C1 segment of cervical spinal cord (tissue), 14 donors: Measurements from ENCODE around the gene CANT1.
"Not testable (repeated sequence)": the region's sequence is repeated elsewhere in the genome, so short reads cannot be mapped to it uniquely, and the experiment has no call there.

Experiments used
- DNase-seq, 14 donors: peaks; one replicate each; lab custom pipeline; 2025; lab: John Stamatoyannopoulos, UW

CANT1 gene

DNA sequence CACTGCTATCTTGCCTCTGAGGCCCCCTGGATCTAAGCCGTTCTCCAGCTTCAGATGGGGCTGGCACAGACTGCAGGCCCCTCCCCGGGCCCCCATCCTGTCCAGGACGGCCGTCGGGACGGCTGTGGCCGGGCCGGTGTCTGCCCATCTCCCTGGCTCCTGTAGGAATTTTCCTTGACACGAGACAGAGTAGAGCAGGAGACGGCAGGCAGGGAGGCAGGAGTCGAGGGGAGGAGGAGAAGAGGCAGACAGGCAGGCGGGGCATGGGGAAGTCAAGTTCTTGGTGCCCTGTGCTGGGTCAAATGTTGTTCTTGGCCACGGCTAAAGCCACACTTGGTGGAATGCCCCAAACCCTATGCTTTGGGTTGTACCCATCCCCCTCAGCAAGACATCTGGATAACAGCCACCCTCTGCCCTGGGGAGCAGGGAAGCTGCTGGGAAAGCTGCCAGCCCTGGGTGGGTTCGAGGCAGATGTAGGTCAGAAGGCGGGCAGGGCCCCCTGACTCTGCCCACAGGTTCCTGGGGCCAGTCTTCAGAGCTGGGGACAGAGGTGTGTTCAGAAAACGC, 18.4 kb upstream of the CANT1 start:
- DNase-seq = no peak

- no peak for DNase-seq
Measured at GRCh38 chr17:79027274-79027924, 17.8 kb upstream of the CANT1 start.

DNA sequence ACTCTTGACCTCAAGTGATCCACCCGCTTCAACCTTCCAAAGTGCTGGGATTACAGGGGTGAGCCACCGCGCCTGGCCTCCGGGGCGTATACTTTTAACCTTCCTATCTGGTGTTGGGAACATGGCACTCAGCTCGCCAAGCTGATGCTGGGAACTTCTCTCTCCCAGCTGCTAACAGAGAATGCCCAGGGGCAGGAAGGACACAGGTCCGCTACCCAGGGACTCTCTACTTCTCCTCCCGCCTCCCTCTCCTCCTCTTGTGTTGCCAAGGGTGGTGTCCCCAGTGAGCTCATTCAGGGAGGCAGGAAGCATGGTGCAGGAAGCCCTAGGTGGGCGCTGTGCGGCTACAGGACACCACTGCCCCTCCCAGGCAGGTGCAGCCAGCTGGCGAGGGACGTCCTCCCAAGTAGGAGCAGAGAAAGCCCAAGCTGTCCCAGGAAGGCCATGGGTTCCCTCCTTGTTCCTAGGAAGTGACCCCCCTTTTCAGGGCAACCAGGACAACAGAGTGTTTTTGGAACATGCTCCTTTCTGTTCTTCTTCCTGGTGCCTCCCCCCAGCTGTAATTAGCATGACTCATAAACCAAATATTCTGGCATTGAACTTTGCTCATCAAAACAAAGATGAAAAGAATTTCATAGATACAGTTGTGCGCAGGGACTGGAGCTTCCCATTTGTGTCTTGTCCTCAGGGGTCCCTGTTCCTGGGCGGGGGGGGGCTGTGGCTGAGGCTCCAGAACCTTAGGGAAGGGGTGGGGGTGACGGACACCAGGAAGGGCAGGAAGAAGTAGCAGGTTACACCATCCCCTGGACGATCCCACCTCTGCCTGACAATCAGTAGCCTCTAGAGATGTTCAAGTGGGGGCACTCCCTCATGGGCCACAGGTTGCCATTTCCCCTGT, 17.1 kb upstream of the CANT1 start:
- no peak for DNase-seq

GRCh38 chr17:79024901-79025737, 15.6 kb upstream of the CANT1 start:
- DNase-seq = no peak

DNA sequence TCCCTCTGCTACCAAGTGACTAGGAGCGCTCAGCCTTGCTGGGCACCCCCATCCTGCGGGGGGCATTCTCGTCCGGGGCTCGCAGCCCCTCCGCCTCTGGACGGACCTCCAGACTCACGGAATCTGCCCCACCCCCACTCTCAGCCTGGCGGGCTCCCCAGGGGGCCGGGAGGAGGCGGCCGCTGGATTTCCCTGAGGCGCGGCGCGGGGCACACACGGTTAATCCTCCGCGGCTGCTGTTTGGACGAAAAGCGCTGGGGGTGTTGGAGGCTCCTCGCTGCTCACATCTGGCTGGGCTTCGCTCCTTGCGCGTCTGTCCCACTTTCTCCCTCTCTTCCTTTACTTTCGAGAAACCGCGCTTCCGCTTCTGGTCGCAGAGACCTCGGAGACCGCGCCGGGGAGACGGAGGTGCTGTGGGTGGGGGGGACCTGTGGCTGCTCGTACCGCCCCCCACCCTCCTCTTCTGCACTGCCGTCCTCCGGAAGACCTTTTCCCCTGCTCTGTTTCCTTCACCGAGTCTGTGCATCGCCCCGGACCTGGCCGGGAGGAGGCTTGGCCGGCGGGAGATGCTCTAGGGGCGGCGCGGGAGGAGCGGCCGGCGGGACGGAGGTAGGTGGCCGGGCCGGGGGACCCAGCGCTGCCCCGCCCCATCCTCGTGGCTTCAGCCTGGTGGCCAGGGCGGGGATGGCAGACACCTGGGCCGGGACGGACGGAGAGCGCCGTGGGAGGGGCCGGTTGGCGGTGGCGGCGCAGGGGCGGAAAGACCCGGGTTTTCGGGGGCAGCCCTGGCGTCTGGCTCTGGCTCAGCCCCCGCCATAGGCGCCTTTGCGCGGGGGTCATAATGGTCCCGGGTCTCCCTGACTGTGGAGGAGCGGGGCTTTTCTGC, 14.6 kb upstream of the CANT1 start, which contains the start of gene C1QTNF1:
C1QTNF1 (plus strand) TSS at position 284 of the 886 bp plus-strand sequence. CDS start 19,800 bp downstream, outside the sequence.
- DNase-seq = no peak

DNA sequence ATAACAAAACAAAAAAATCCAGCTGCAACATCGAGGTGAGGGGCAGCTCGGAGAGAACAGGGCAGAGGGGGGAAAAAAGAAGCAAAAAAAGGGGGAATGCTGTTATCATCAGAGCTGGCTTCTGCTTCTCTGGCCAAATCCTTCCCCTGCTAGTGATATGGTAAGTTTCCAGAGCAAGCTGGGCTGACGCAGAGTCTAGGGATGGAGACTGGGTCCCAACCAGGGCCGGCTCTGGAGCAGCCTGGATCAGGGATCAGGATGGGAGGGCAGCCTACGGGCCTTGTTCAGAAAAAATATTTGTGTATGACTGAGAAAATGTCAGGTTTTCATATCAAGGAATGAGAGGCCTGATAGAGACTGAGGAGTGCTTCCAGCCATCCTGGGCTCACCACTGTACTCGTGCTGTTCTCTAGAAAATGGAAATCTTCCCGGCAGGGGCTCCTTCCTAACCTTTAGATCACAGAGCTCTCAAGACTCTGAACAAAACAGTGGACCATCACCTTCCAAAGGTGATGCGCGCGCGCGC, 13.7 kb upstream of the CANT1 start:
- no peak for DNase-seq

- DNase-seq = no peak
Measured at GRCh38 chr17:79022507-79022991, 13.0 kb upstream of the CANT1 start.

DNA sequence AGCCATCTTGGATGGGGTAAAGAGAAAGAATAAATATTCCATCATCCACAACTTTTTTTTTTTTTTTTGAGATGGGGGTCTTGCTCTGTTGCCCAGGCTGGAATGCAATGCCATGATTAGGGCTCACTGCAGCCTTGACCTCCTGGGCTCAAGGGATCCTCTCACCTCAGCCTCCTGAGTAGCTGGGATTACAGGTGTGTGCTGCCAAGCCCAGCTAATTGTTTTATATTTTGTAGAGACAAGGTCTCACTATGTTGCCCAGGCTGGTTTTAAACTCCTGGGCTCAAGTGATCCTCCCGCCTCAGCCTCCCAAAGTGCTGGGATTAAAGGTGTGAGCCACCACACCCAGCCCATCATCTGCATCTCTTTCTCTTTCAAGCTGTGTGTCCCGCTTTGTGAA, 12.4 kb upstream of the CANT1 start:
- not testable (repeated sequence) for DNase-seq

DNA sequence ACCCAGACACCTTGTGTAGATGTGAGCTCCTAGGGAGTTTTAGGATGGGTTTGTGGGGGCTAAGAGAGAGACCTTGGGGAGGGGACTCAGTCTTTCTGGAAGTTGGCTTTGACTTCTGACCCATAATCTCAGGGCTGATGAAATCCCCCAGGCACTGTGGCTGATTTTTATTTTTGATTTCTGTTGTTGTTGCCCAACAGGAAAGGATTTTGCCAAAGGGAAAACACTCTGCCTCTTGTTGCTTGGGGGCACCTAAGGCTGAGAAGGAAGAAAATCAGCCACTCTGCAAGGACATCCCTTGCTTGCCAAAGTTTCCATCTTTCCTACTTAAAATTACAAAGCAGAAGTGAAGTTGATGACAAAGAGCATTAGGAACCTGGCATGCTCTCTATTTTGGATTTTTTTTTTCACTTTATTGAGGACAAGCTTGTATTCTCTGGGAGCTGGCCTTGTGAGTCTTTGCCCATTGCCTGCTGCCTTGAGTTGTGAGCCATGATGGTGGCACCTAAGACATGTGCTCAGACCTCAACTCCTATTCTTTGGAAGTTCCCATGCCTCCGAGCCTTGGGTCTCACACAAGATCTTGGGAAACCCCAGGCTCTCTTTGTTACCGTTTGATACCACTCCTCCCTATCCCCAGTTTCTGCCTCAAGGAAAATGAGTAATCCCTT, 11.2 kb upstream of the CANT1 start:
- DNase-seq = no peak

DNA sequence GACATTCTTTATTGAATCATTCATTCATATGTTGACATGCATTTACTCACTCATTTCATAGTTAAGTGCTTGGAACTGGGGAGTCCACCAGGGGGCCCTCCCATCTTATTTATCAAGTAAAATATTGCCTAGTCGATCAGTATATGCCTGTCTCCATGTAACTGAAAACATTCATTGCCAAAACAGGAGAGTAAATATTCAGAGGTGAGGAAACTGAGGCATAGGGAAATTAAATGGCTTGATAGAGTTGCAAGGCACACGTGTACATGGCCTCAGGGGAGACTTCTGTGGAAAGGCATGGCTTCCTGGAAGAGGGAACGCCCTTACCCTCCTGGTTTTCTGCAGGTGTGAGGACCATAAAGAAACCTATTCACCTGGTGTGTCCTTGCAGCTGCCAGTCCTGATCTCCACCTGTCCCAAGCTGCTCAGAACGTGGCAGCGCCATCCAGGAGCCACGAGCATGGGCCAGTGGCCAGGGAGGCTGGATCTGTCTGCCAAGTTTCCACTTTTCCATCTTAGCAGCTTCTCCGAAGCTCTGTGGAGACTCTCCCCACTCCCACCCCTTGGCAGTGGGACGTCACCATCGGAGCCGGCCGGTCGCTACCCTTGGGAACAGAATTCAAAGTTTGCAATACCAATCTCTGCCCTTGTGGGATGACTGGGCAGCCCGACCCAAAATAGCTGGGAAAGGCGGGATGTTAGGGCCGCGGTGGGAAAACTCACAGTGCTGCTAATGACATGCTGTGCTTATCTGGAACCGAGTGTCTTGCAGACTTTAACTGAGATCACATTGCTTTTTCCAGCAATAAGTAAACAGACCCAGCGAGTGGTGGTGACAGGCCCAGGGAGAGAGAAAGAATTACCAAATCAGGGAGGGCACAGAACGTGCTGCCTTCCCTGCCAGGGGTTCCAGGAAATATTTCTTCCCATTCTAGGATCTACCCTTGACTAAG, 10.3 kb upstream of the CANT1 start:
- peak in 1 of 14 donors; percentile 29 for DNase-seq

- no peak for DNase-seq
Measured at GRCh38 chr17:79019261-79019631, 9.7 kb upstream of the CANT1 start.

GRCh38 chr17:79018370-79018695, 8.8 kb upstream of the CANT1 start:
- DNase-seq = no peak

DNA sequence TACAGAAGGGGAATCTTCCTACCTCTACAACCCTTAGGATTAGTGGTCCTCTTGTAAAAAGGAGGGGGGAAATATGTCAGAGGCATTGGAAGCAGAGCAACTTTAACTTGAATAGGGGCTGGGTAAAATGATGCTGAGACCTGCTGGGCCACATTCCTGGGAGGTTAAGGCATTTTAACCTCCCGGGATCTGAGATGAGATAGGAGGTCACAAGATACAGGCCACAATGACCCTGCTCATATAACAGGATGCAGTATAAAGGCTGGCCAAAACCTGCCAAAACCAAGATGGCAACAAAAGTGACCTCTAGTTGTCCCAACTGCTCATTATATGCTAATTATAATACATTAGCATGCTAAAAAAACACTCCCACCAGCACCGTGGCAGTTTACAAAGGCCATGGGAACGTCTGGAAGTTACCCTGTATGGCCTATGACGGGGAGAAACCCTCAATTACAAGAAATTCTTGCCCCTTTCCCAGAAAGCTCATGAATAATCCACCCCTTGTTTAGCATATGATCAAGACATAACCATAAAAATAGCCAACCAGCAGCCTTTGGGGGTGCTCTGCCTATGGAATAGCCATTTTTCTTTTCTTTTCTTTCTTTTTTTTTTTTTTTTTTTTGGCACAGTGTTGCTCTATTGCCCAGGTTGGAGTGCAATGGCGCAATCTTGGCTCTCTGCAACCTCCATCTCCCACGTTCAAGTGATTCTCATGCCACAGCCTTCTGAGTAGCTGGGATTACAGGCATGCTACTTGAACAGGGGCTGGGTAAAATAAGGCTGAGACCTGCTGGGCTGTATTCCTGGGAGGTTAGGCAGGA, 8.2 kb upstream of the CANT1 start:
- DNase-seq = no peak

- DNase-seq = no peak
Measured at GRCh38 chr17:79014158-79014758, 4.7 kb upstream of the CANT1 start.

DNA sequence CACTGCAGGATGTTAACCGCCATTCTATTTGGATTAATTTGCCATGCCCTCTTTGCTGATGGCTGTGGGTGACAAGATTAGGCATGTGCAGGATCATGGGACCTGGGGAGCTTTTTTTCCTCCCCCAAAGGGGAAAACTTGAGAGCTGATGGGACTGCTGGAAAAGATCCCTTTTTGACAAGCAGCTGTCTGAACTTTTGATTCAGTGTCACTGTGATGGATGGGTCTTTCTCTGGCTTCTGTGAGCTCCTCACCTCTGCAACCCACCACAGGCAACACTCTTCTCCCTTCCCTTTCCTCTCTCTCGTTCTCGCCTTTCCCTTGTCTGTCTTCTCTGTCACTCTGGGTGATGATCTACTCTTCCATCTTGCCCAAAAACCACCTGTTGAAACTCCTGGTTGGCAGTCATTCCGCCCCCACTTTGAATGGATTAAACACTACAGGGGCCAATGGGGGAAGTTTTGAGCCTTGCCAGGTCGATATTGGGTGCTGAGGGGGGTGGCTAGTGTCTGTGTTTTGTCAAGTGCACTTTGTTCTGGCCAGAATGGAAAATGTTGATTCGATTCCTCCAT, 3.1 kb upstream of the CANT1 start:
- no peak for DNase-seq

GRCh38 chr17:79011451-79012147, 2.0 kb upstream of the CANT1 start:
- DNase-seq = no peak

DNA sequence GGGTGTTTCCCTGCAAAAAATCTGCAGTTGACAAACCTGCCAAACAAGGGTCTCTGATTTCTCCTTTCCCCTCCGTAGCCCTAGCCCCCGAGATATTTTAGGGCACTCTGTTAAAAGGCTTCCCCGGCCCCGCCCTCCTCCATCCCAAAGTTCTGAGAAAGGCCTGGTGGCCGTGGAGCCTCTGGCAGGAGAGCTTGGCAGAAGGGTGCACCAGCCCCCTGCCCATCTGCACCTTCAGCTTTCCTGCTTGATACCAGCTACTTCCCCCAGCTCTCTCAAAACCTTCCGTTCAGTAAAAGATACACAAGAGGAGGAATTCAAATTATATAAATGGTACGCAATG, 711 bp upstream of the CANT1 start:
- DNase-seq = no peak
